NCI-H1436 treated with DMSO at 0.1 percent for 48 hours (cell line): ENCODE data around the gene SPATC1L.

ENCODE experiments used
- DNase-seq: peaks from one replicate; lab custom pipeline; 2025; lab: John Stamatoyannopoulos, UW

The SPATC1L gene

DNA sequence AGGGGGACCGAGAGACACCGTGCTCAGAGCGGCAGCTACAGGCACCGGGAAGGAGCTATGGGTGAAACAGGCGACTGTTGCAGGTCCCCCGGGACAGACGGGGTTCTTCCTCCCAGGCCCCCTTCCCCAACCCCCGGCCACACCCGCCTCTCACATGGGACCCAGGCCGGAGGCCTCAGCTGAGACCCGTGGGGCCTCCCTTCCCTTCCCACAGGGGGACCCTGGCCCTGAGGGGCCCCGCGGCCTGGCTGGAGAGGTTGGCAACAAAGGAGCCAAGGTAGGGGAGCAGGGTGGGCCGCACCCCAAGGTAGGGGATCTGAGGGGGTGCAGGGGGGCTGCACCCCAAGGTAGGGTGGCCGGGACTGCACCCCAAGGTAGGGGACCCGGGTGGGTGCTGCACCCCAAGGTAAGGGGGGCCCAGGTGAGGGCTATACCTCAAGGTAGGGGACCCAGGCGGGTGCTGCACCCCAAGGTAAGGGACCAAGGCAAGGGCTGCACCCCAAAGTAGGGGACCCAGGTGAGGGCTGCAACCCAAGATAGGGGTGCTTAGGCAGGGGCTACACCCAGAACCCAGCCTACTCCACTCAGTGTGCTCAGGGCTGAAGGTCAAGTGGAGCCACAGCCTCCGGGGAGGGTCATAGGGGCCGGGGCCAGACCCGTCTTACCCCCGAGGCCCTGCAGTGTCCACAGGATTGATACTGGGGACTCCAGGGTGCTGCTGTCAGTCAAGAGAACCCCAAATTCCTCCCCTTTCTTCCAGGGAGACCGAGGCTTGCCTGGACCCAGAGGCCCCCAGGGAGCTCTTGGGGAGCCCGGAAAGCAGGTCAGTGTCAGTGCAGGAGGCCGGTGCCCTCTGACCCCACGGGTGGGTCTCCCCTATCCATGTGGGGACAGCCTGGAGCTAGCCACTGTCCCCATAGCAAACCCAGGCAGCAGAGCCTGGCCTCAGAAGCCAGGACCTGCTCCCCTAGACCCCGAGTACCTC is 63.7 kb downstream of the SPATC1L start:
- no peak for DNase-seq

DNA sequence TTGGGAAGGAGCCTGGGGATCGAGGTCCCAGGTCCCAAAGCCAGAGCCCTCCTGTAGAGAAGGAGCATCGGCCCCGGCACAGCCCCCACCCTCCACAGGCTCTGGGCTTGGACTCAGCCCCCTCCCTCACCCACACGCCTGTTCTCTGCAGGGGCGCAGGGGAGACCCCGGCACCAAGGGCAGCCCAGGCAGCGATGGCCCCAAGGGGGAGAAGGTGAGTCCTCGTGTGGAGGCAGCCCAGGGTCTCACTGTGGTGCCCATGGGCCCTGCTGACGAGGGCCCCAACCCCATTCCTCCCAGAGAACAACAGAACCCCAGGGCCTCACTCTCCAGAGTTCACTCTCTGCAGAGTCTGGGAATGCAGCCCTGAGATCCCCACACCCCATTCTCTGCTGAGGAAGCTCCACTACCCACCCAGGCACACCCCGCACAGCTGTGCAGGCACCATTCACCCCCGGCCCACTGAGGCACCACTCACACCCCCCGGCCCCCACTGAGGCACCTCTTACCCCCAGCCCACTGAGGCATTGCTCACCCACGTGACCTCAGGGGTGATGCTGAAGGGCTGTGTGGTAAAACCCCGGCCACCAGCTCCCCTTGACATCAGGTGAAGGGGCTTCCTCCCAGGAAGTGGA is 64.5 kb downstream of the SPATC1L start:
- DNase-seq: no peak

DNA sequence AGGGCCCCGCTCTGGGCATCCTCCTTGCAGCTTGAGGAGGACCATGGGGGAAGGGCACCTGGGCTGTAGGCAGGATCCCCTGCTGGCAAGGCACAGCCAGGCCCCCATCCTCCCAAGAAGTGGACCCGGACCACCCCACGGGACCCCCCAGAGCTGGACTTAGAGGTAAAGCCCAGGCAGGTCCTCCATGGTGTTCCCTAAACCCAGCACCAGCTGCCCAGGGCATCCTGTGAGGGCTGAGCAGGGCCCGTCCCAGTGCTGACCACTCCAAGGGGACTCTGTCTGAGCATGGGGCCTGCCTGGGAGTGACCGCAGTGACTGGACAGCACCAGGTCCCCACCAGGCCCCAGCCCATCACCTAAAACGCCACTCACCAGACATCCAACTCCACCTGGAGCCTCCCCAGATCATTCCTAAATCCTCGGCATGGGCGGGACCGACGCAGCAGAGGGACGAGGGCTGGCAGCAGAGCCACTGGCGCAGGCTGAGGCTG is 65.1 kb downstream of the SPATC1L start:
- no peak for DNase-seq

DNA sequence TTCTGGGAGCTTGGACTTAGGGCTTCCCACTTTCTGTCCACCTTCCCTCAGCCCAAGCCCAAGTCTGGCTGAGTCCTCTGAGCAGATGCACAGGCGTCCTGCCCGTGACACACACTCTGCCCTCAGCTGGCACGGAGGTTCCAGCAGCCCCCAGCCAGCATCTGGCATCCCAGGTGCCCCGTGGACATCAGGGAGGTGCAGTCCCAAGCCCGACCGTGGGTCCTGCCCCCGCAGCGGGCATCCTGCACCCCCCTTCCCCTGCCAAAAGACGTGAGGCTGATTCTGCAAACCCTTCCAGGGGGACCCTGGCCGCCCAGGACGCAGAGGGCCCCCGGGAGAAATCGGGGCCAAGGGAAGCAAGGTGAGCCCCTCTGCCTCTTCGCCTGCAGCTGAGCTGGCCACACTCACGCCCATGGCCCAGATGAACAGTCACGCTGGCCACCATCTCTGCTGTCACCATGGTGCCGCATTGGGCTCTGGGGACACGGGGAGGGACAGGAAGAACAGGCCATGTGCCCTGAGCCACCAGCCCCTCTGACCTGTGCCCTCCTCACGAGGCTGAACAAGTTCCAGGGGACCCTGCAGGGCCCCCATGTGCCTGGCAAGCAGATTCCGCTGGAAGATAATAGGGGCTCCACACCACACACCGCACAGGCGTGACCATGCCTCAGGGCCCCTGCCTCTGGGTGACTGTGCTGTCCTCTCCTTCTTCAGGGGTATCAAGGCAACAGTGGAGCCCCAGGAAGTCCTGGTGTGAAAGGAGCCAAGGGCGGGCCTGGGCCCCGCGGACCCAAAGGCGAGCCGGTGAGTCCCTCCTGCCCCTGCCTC is 65.7 kb downstream of the SPATC1L start:
- DNase-seq: no peak

DNA sequence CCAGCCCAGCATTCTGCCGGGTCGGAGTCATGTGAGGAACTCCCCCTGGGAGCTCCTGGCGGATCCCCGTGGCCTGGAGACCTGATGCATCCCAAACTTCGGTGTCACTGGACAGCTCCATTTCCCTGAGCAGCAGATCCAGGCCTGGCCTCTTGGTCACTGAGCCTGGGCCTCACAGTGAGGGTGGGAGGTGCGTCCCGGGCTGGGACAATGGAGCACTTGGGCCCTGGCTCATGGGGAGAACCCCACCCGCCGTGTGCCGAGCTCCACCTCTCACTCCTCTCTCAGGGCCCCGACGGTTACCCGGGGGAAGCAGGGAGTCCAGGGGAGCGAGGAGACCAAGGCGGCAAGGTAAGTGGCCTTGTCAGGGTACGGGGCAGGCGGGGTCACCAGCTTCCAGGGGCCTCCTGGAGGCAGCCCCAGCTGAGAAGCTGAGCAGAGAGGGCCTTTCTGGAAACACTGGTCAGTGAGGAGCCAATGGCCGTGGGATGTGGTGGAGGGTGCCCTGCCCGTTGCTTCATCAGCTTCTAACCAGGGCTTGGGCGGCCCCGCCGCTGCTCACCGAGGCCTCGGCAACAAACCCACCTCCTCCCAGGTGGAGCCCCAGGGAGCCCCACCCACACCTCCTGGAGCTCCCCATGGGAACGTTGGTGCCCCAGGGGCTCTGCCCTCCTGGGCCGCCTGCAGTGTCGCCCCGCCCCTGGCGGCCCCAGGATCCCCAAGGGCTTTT is 66.5 kb downstream of the SPATC1L start:
- no peak for DNase-seq

DNA sequence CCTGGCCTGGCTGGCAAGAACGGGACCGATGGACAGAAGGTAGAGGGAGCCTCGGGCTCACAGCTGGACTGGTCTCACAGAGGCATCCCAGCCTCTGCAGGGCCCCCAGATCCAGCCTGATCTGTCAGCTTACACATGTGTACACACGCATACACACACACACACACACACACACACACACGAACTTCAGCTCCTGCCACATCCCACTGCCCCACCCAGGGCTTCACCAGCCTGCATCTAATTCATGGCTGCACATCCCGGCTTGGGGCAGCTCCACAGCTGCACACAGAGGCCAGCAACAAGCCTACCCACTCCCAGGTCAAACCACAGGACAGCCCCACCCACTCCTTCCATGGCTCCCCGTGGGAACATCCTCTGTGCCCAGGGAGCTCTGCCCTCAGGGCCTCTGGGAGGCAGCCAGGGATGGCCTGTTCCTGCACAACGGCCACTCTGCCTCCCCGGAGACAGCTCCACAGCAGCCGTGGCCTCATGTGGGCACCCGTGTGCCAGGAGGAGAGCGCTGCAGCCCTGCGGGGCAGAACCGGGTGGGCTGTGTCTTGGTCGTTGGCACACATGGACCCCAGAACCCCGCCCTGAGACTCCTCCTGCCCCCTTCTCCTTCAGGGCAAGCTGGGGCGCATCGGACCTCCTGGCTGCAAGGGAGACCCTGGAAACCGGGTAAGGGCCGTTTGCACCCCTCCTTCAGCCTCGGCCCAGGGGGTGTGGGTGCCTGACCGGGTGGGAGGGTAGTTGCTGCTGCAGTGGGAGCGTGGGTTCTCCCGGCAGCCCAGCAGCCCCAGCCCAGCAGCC is 67.3 kb downstream of the SPATC1L start:
- DNase-seq: no peak

DNA sequence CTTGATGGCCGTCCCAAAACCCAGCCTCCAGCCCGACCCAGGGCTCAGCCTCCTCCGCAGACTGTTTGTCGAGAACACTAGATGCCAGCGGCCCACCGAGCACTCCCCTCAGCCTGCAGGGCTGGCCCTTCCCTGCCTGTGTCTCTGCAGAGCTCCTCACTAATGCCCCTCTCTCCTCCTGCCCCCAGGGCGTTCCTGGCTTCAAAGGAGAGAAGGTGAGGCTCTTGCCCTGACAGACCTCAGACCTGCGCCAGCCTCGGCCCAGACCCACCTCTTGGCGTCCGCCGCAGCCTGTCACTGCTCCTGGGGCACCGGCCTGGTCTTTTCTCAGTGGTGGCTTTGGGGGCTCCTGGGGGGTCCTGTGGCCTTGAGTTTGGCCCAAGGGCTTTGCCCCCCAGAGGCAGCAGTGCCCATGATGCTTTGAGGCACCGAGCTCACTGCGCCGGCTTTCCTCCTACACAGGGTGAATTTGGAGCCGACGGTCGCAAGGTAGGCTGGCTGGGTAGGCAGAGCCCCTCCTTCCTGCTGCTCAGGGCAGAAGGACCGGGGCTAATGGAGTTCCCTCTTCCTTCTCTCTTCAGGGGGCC is 68.0 kb downstream of the SPATC1L start:
- DNase-seq: no peak

DNA sequence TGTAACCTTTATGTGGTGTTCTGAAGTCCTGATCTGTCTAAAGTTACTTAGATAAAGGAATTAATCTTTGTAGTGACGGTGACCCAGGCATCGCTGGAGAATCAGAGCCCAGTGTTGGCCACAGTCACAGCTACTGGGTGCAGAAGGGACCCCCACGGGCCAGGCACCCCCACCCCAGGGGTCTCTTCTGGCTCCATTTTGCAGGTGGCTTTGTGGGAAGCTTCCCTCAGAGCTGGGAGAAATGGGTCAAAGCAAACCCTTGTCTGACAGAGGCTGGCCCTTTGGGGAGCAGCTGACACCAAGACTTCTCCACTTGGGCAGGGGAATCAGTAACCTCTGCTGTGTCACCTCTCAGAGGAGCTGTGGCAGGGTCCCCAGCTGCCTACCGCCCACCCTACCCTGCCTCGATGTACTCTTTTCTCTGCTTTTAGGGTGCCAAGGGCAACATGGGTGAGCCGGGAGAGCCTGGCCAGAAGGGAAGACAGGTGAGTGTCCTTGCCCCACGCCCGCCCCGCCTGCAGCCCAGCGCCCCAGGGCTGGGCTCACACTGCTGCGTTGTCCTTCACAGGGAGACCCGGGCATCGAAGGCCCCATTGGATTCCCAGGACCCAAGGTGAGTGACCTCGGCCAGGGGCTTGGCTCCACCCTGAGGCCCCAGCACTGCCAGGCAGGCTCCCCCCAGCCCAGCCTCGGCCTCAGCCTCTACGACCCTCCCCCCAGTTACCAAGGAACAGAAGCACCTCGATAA is 68.6 kb downstream of the SPATC1L start:
- DNase-seq: no peak

DNA sequence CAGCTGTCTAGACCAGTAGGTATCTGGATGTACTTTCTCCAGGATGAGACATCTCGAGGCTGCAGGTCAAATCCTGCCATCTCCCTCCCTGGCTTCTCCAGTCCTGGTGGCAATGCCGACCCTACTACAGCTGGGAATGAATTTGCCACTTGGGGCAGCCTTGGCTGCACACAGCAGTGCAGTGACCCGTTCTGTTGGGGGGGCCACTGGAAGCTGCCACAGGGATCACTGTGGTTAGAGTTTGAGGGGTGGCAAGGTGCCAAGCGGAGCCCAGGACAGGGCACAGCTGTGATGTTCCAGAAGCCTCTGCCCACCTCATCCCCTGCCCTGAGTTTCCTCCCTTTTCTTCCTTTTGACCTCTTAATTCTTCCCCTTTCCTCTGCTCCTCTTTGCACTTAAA is 69.3 kb downstream of the SPATC1L start:
- no peak for DNase-seq

DNA sequence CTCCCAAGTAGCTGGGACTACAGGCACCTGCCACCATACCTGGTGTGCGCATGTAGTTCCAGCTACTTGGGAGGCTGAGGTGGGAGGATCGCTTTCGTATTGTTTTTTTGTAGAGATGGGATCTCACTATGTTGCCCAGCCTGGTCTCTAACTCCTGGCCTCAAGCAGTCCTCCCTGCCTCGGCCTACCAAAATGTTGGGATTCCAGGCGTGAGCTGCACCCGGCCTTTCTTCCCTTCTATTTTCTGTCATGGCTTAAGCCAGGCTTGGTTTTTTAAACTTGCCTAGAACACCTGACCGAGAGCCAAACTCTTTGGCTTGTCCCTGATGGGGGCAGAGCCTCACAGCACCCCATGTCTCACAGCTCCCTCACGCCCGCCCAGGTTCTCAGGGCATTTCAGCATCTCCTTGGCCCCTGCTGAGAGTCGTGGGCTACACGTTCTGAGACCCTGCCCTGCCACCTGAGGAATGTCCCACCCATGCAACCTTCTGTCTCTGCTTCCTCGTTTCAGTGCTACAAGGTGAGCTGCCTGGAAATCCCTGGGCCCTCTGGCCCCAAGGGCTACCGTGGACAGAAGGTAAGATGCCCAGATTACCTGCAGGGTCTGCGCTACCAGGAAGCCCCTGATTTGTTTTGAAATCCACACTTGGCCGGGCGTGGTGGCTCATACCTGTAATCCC is 70.6 kb downstream of the SPATC1L start:
- DNase-seq: no peak

DNA sequence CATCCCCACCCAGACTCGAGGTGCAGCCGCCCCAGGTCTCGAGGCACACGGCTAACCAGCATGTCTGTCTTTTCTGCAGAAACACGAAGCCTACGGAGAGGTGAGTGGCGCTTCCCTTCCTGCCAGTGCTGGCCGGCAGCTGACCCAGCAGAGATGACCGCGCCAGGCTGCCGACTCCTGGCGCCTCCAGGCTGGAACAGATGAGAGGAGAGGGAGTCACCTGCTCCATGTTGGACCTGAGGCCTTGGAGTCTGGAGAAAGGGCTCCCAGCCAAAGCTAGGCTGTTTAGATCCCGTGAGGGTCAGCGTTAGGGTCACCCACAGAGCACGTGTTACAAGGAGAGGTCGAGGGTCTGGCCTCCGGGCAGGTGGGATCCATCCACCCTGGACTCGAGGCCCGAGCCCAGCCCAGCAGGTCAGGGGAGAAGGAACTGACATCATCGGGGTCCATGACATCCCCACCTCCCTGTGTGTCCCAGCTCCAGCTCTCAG is 71.5 kb downstream of the SPATC1L start:
- DNase-seq: no peak

DNA sequence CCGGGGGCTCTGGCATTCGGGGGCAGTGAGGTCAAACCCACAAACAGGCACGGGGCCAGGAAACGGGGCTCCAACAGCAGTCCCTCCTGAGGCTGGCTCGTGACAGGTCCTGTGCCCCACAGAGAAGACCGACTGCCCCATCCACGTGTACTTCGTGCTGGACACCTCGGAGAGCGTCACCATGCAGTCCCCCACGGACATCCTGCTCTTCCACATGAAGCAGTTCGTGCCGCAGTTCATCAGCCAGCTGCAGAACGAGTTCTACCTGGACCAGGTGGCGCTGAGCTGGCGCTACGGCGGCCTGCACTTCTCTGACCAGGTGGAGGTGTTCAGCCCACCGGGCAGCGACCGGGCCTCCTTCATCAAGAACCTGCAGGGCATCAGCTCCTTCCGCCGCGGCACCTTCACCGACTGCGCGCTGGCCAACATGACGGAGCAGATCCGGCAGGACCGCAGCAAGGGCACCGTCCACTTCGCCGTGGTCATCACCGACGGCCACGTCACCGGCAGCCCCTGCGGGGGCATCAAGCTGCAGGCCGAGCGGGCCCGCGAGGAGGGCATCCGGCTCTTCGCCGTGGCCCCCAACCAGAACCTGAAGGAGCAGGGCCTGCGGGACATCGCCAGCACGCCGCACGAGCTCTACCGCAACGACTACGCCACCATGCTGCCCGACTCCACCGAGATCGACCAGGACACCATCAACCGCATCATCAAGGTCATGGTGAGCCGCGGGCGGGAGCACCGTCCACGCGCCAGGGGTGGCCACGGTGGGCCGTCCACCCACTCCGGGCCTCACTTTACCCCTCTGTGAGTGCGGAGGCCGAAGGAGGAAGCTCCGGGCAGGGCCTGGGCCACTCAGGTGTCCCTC is 72.2 kb downstream of the SPATC1L start:
- no peak for DNase-seq

DNA sequence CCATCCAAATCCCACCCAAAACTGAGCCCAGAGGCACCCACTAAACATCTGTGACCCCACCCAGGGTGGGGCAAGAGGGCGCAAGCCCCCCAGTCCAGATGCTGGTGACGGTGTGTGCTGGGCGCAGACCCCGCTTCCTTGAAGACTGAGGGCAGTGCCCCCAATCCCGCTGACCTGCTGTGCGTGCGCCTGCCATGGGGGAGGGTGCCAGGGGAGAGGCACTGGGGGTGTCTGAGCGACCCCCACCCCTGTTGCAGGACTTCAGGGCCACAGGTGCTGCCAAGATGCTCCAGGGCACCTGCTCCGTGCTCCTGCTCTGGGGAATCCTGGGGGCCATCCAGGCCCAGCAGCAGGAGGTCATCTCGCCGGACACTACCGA is 73.1 kb downstream of the SPATC1L start:
- DNase-seq: no peak
